K562 (cell line): ENCODE measurements around the gene ANKLE2. TPM values are rescaled to one million over a fixed set of nuclear protein-coding genes. Genes with fewer than 3 reads are reported as not detected.

Source experiments
- ATAC-seq: fragments of 200-7000 bp; cut with Tn5 transposase; 3 replicates; pipeline ENCODE4 v1.9.1; 2020; ENCODE audit warnings: moderate library complexity
- BruUV-seq: library from RNA; stranded (reverse); fragments of 400-500 nt; replicated peaks from 2 replicates; lab custom pipeline; 2021; lab: Mats Ljungman, UMichigan
- CTCF ChIA-PET: fragments of 300-600 bp; formaldehyde crosslinking; extraction: SDS; loops from one replicate; lab custom pipeline; 2021; ENCODE audit warnings: low intra/inter-chr PET ratio; lab: Yijun Ruan, JAX
- POLR2A ChIA-PET: fragments of 300-600, 350-650 bp; sonication (Branson Sonifier 250); formaldehyde crosslinking; extraction: SDS; loops from one replicate; lab custom pipeline; 2021; ENCODE audit warnings: antibody characterized with exemption, inconsistent platforms; lab: Yijun Ruan, JAX
- DNase-seq, 4 experiments: peaks; one replicate each; pipeline versions ENCODE4 v3.0.0 to v3.0.0-alpha.2; 2011 to 2018; ENCODE audit warnings: low spot score in 3 of 4, mixed read lengths in 3 of 4; ENCODE audit errors: extremely low read depth in 1 of 4
- FAIRE-seq: peaks from 2 replicates; lab custom pipeline; 2011; peaks lifted over from hg19 to GRCh38; lab: Jason Lieb, UNC
- H2AFZ ChIP-seq: 2 replicates; pipeline ENCODE4 v1.6.0; 2011; ENCODE audit warnings: low read depth, low read length, control low read depth, inconsistent platforms
- H3K27ac ChIP-seq: fragments of 200-600 bp; 3 replicates; pipeline ENCODE4 v1.8.0; 2011; ENCODE audit warnings: low read depth, mild to moderate bottlenecking, control low read depth, inconsistent platforms, low read length, moderate library complexity, mixed read lengths; ENCODE audit errors: extremely low read depth
- H3K27me3 ChIP-seq, 2 experiments: fragments of 300-600 bp in 1 of 2; 2 replicates in 1 of 2; 3 replicates in 1 of 2; pipeline versions ENCODE4 v1.6.0 to v1.8.0; 2011; ENCODE audit warnings: inconsistent platforms in 2 of 2, low read length in 2 of 2, mild to moderate bottlenecking in 1 of 2, mixed read lengths in 1 of 2, moderate library complexity in 1 of 2; ENCODE audit not compliant: control insufficient read depth in 2 of 2, insufficient read depth in 2 of 2
- H3K36me3 ChIP-seq: fragments of 300-600 bp; 3 replicates; pipeline ENCODE4 v1.8.0; 2011; ENCODE audit warnings: mild to moderate bottlenecking, low read length, inconsistent platforms; ENCODE audit not compliant: control insufficient read depth, insufficient read depth
- H3K4me1 ChIP-seq, 2 experiments: fragments of 200-600 bp in 1 of 2; replicated peaks in 1 of 2; 2 replicates in 1 of 2; 3 replicates in 1 of 2; pipeline versions ENCODE4 v1.5.1 to v1.8.0; 2011; ENCODE audit warnings: inconsistent platforms in 2 of 2, low read length in 2 of 2, mild to moderate bottlenecking in 1 of 2, mixed read lengths in 1 of 2, moderate library complexity in 1 of 2; ENCODE audit not compliant: control insufficient read depth in 2 of 2, insufficient read depth in 2 of 2
- H3K4me2 ChIP-seq: 2 replicates; pipeline ENCODE4 v1.6.1; 2011; ENCODE audit warnings: low read length, control low read depth, inconsistent platforms, mixed read lengths; ENCODE audit not compliant: insufficient read depth
- H3K4me3 ChIP-seq: fragments of 200-600 bp; sonication (generic), shearing (Covaris generic); 2 replicates; pipeline ENCODE4 v1.5.1; 2016; ENCODE audit warnings: control low read depth, inconsistent platforms
- H3K79me2 ChIP-seq: fragments of 200-600 bp; 3 replicates; pipeline ENCODE4 v1.8.0; 2011; ENCODE audit warnings: low read length, inconsistent platforms; ENCODE audit not compliant: control insufficient read depth, insufficient read depth
- H3K9ac ChIP-seq, 2 experiments: 2 replicates each; pipeline versions ENCODE4 v1.6.0 to v1.6.1; 2011; ENCODE audit warnings: low read depth in 2 of 2, low read length in 2 of 2, control low read depth in 1 of 2, inconsistent platforms in 1 of 2, mild to moderate bottlenecking in 1 of 2, mixed read lengths in 1 of 2; ENCODE audit not compliant: insufficient read depth in 1 of 2
- H3K9me1 ChIP-seq: one replicate; pipeline ENCODE4 v1.6.0; 2011; ENCODE audit warnings: inconsistent platforms, mild to moderate bottlenecking, low read length, moderate library complexity; ENCODE audit not compliant: control insufficient read depth, insufficient read depth
- H3K9me3 ChIP-seq: replicated peaks from 2 replicates; pipeline ENCODE4 v1.5.1; 2011; ENCODE audit warnings: low read depth, low read length, inconsistent platforms; ENCODE audit not compliant: control insufficient read depth, insufficient read depth
- H4K20me1 ChIP-seq: replicated peaks from 2 replicates; pipeline ENCODE4 v1.6.1; 2011; ENCODE audit warnings: low read length, inconsistent platforms, mixed read lengths; ENCODE audit not compliant: control insufficient read depth, insufficient read depth
- ASH1L ChIP-seq: fragments of 450-650 bp; IDR thresholded peaks from 2 replicates; pipeline ENCODE4 v1.6.1; 2018; ENCODE audit warnings: borderline replicate concordance, mild to moderate bottlenecking, low read depth; ENCODE audit not compliant: partially characterized antibody
- ERF ChIP-seq: fragments of 450-650 bp; formaldehyde crosslinking; IDR thresholded peaks from 2 replicates; pipeline ENCODE4 v1.4.0; 2020; ENCODE audit warnings: mild to moderate bottlenecking, mixed read lengths
- EZH2 ChIP-seq: IDR thresholded peaks from 2 replicates; pipeline ENCODE4 v1.6.1; 2012; ENCODE audit warnings: low read depth, mild to moderate bottlenecking, inconsistent platforms, low read length, borderline replicate concordance
- LCOR ChIP-seq: sonication (generic); formaldehyde crosslinking; IDR thresholded peaks from 2 replicates; pipeline ENCODE4 v1.8.0; 2022; ENCODE audit warnings: mild to moderate bottlenecking, missing genetic modification reagents
- PTRF ChIP-seq: fragments of 450-650 bp; IDR thresholded peaks from 2 replicates; pipeline ENCODE4 v1.6.1; 2016; ENCODE audit warnings: mild to moderate bottlenecking, missing genetic modification characterization, missing compliant biosample characterization
- WGBS: fragments of 100-300 bp; shearing (Covaris generic); methylation state at CpG from one replicate; pipeline ENCODE4 v1.1.6; 2016; ENCODE audit warnings: low coverage, mixed read lengths; ENCODE audit not compliant: insufficient coverage; ENCODE audit errors: missing lambda C conversion rate; 5-methylcytosine and 5-hydroxymethylcytosine counted together
- in situ Hi-C: fragments of 300-500 bp; cut with MboI; formaldehyde crosslinking; loops from 4 replicates; pipeline ENCODE4 v1.15.0; 2018; ENCODE audit warnings: inconsistent platforms, mixed read lengths
- intact Hi-C: fragments of 100-400 bp; cut with micrococcal nuclease; formaldehyde crosslinking; loops from 2 replicates; pipeline ENCODE4 v1.14.2; 2022
- polyA plus RNA-seq, 8 experiments: library from polyadenylated mRNA; depleted of rRNA in 4 of 8; stranded (reverse) in 5 of 8; unstranded in 3 of 8; fragments of >200 nt; fragmentation: Nextera tagmentation in 2 of 8; fragmentation: Illumina TruSeq in 1 of 8; extraction: Ambion mirVana in 2 of 8; extraction: Trizol in 1 of 8; gene quantifications; 2 replicates each; pipeline versions ENCODE4 v1.2.1 to v1.2.3, GENCODE V29; 2011 to 2014; ENCODE audit warnings: inconsistent platforms in 1 of 8, missing spikeins in 1 of 8
- total RNA-seq, 7 experiments: library from RNA; depleted of rRNA in 6 of 7; stranded (reverse); fragments of >200 nt in 6 of 7; fragmentation: Illumina TruSeq in 2 of 7; extraction: Trizol in 2 of 7; gene quantifications; 2 replicates each; pipeline versions ENCODE4 v1.2.1 to v1.2.3, GENCODE V29; 2011 to 2021; ENCODE audit warnings: low replicate concordance in 1 of 7
- TF ChIP-seq, protein P1 (sequence below): fragments of 450-650 bp; IDR thresholded peaks from 2 replicates; pipeline ENCODE4 v1.6.1; 2016
- TF ChIP-seq, protein P2 (sequence below), 2 experiments: fragments of 450-650 bp; IDR thresholded peaks; 2 replicates each; pipeline ENCODE4 v1.6.1; 2016

The ANKLE2 gene
- total and polyA plus RNA-seq, 9 of the 15 experiments (the other 6 are each of a cell fraction or from before 2014, with no cell fraction given), result 3.2 to 57.7 (median 45.6) TPM

- in situ Hi-C loops (no loop called here), intact Hi-C loops (no loop called here)
- WGBS, result 96% methylated on average over 20 of the region's 22 CpGs
- H3K9ac ChIP-seq, result no peak overlapping the region
- ATAC-seq (no peak), DNase-seq (no peak), FAIRE-seq (no peak)
- H3K36me3 ChIP-seq, result peaks cover 85% of the 10 kb centered on the region; the same call in 2 of the 3 replicates
- H3K27me3 ChIP-seq, result no peaks in the 10 kb centered on the region
- H3K27ac ChIP-seq, result no peak overlapping the region
- H2AFZ ChIP-seq, result no peak overlapping the region
- H3K4me3 ChIP-seq, result no peak overlapping the region
- CTCF ChIA-PET, result no interaction called here
- H3K4me2 ChIP-seq, result no peak overlapping the region
- no peaks in the 10 kb centered on the region for H4K20me1 ChIP-seq
- no peaks in the 10 kb centered on the region for H3K9me1 ChIP-seq
- no peaks in the 10 kb centered on the region; the same call in 2 of the 3 replicates for H3K79me2 ChIP-seq
- POLR2A ChIA-PET, result no interaction called here
- TF ChIP-seq ERF (no peak), EZH2 (no peak), ASH1L (no peak), PTRF (no peak), LCOR (no peak)
- TF ChIP-seq, protein P1, sequence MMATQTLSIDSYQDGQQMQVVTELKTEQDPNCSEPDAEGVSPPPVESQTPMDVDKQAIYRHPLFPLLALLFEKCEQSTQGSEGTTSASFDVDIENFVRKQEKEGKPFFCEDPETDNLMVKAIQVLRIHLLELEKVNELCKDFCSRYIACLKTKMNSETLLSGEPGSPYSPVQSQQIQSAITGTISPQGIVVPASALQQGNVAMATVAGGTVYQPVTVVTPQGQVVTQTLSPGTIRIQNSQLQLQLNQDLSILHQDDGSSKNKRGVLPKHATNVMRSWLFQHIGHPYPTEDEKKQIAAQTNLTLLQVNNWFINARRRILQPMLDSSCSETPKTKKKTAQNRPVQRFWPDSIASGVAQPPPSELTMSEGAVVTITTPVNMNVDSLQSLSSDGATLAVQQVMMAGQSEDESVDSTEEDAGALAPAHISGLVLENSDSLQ, result peak; percentile 57
- TF ChIP-seq, protein P2, sequence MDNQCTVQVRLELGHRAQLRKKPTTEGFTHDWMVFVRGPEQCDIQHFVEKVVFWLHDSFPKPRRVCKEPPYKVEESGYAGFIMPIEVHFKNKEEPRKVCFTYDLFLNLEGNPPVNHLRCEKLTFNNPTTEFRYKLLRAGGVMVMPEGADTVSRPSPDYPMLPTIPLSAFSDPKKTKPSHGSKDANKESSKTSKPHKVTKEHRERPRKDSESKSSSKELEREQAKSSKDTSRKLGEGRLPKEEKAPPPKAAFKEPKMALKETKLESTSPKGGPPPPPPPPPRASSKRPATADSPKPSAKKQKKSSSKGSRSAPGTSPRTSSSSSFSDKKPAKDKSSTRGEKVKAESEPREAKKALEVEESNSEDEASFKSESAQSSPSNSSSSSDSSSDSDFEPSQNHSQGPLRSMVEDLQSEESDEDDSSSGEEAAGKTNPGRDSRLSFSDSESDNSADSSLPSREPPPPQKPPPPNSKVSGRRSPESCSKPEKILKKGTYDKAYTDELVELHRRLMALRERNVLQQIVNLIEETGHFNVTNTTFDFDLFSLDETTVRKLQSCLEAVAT (IDR thresholded peaks at IDR 0.05), result no peak
- TF ChIP-seq, all 486 proteins: peak for 1
- H3K9me3 ChIP-seq, result no peaks in the 10 kb centered on the region
- no TSS peak for BruUV-seq
- H3K4me1 ChIP-seq, result peaks cover 0 to 12% of the 10 kb centered on the region in 2 experiments; a peak in 1 of 5 replicates
Observed at GRCh38 chr12:132783917-132784531, 22.4 kb upstream of the ANKLE2 start.
